Nephron progenitor cell (in vitro differentiated cells): ENCODE measurements around the gene PADI4.

Experiments
- DNase-seq: peaks from one replicate; pipeline ENCODE4 v3.0.0; 2021
- H3K27ac Mint-ChIP-seq: 2 replicates; pipeline ENCODE4 v1.8.0; 2021; ENCODE audit warnings: mild to moderate bottlenecking, moderate library complexity, mixed read lengths
- H3K27me3 Mint-ChIP-seq: 2 replicates; pipeline ENCODE4 v1.8.0; 2021; ENCODE audit warnings: mild to moderate bottlenecking, low read depth, mixed read lengths; ENCODE audit not compliant: poor library complexity
- H3K36me3 Mint-ChIP-seq: 2 replicates; pipeline ENCODE4 v1.8.0; 2021; ENCODE audit warnings: low read depth, mixed read lengths
- H3K4me1 Mint-ChIP-seq: 2 replicates; pipeline ENCODE4 v1.8.0; 2021; ENCODE audit warnings: mixed read lengths
- H3K4me3 Mint-ChIP-seq: 2 replicates; pipeline ENCODE4 v1.8.0; 2021; ENCODE audit warnings: mild to moderate bottlenecking, moderate library complexity, mixed read lengths
- H3K9me3 Mint-ChIP-seq: 2 replicates; pipeline ENCODE4 v1.8.0; 2021; ENCODE audit warnings: mild to moderate bottlenecking, moderate library complexity, mixed read lengths
- CTCF ChIP-seq: fragments of 200-600 bp; sonication (generic); IDR thresholded peaks from 2 replicates; pipeline ENCODE4 v1.5.0; 2021; ENCODE audit warnings: antibody characterized with exemption

The PADI4 gene

DNA sequence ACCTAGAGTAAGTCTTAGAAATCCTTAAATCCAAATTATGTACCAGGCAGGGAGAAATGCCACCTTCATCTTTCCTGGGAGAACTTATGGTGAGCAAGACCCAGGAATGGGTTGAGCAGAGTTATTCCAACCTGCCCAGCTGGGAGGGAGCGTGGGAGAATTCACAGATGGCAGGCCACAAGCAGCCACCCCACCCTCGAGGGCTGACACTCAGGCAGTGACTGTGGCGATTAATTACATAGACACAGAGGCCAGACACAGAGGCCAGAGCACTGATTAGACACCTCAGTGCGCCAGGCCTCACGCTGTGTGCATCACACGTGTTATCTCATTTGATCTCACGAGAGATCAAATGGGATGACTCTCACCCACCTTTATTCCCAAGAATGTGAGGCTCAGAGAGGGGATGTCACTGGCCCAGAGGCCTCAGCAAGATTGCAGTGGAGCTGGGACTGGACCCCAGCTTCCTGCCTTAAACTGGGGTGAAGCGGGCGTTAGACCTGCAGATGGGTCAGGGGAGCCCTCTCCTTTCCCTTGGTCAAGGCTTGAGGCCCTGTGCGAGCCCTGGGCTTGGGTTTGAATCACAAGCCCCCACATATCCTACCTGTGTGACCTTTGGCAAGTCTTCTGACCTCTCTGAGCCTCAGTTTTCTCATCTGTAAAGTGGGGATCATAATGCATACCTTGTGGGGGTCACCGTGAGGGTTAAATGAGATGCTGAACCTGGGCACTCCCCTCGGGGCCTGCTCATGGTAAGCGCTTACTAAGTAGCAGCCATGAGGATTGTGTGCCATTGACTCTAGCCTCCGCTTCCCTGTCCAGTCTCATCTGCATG is 28.8 kb upstream of the PADI4 start:
- Mint-ChIP-seq H3K4me1 (peaks cover 47% of the 10 kb centered on the region), H3K27ac (peak overlapping the region; percentile 98), H3K4me3 (peak overlapping the region; percentile 53), H3K36me3 (no peaks in the 10 kb centered on the region), H3K9me3 (no peaks in the 10 kb centered on the region), H3K27me3 (peaks cover 33% of the 10 kb centered on the region)
- TF ChIP-seq CTCF, result no peak
- DNase-seq, result peak; percentile 41

GRCh38 chr1:17280436-17280835 is 27.6 kb upstream of the PADI4 start:
- TF ChIP-seq CTCF, result no peak
- no peak overlapping the region for H3K4me3 Mint-ChIP-seq
- no peak for DNase-seq
- peaks cover 39% of the 10 kb centered on the region for H3K27me3 Mint-ChIP-seq
- H3K9me3 Mint-ChIP-seq, result no peaks in the 10 kb centered on the region
- H3K4me1 Mint-ChIP-seq, result peaks cover 45% of the 10 kb centered on the region
- no peaks in the 10 kb centered on the region for H3K36me3 Mint-ChIP-seq
- no peak overlapping the region for H3K27ac Mint-ChIP-seq

DNA sequence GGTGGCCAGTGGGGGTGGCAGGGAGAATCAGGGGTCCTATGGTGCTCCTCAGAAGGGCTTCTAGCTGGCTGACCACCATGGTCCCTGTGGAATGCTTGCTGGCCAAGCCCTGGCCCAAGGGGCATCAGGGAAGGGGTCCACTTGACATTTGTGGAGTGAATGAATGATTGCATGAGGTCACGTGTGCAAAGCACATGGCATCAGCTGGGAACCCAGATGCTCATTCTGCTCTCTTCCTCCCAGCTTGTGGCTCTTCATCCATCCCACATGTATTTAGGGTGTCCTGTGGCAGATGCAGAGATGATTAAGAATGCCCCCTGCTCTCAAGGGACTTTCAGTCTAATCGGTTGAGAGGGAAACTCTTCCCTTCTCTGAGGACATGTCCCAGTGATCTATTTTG is 27.1 kb upstream of the PADI4 start:
- no peak overlapping the region for H3K4me3 Mint-ChIP-seq
- H3K4me1 Mint-ChIP-seq, result peaks cover 42% of the 10 kb centered on the region
- no peak for DNase-seq

DNA sequence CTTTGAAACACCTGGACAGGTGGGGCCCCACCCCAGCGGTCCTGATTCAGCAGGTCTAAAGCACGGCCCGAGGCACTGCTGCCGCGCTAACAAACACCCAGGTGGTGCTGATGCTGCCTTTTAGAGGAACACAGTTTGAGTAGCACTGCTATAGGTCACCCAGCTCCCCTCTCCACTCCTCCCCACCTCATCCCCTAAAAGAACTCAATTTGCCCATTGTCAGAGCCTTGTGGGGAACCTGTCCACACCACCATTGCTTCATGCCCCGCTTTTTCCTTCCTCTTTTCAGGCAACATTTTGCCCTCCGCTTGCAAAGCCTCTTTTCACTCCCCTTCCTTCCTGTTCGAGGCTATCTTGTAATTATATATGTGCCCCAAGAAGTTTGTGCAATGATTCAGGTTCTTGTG is 26.2 kb upstream of the PADI4 start:
- Mint-ChIP-seq H3K27me3 (peaks cover 46% of the 10 kb centered on the region), H3K9me3 (no peaks in the 10 kb centered on the region), H3K27ac (no peak overlapping the region), H3K36me3 (no peaks in the 10 kb centered on the region), H3K4me3 (no peak overlapping the region), H3K4me1 (peaks cover 42% of the 10 kb centered on the region)
- no peak for TF ChIP-seq CTCF
- no peak for DNase-seq

More for the DNA sequence above, 27.1 kb upstream of the PADI4 start:
- Mint-ChIP-seq H3K36me3 (no peaks in the 10 kb centered on the region), H3K27ac (no peak overlapping the region), H3K27me3 (peaks cover 42% of the 10 kb centered on the region), H3K9me3 (no peaks in the 10 kb centered on the region)
- no peak for TF ChIP-seq CTCF

GRCh38 chr1:17282836-17283235 is 25.2 kb upstream of the PADI4 start:
- H3K36me3 Mint-ChIP-seq, result no peaks in the 10 kb centered on the region
- H3K4me1 Mint-ChIP-seq, result peaks cover 33% of the 10 kb centered on the region
- H3K27me3 Mint-ChIP-seq, result peaks cover 46% of the 10 kb centered on the region
- H3K4me3 Mint-ChIP-seq, result no peak overlapping the region
- H3K9me3 Mint-ChIP-seq, result no peaks in the 10 kb centered on the region
- H3K27ac Mint-ChIP-seq, result no peak overlapping the region
- TF ChIP-seq CTCF, result no peak
- no peak for DNase-seq

DNA sequence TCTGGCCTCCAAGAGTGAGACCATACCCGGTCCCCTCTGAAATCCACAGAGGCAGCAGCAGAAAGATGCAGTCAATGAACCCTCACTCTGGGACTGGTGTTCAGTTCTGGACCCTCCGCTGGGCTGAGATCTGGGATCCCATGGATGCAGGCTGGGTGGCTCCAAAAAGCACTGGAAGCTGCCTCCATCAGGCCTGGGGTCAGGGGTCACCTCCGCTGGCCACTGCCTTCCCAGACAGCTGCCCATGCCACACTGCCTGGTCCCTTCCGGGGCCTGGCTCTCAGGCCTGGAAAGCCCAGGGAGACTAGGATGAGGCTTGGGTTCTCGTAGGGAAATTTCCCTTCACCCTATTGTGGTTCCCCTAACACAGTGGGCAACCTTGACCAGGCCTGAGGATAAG is 21.4 kb upstream of the PADI4 start:
- TF ChIP-seq CTCF, result no peak
- H3K36me3 Mint-ChIP-seq, result no peaks in the 10 kb centered on the region
- no peak overlapping the region for H3K27ac Mint-ChIP-seq
- H3K4me1 Mint-ChIP-seq, result peaks cover 13% of the 10 kb centered on the region
- H3K27me3 Mint-ChIP-seq, result peaks cover 47% of the 10 kb centered on the region
- no peak overlapping the region for H3K4me3 Mint-ChIP-seq
- no peak for DNase-seq
- H3K9me3 Mint-ChIP-seq, result no peaks in the 10 kb centered on the region
